Retinal pigment epithelial cell (primary cell): Measurements from ENCODE around the gene CXCL11.
A peak's percentile ranks its signal among the peaks of the same experiment; 100 is the strongest.

ENCODE experiments used
- DNase-seq: peaks from one replicate; pipeline ENCODE4 v3.0.0-alpha.2; 2010; ENCODE audit warnings: low read depth
- H3K4me3 ChIP-seq: 2 replicates; pipeline ENCODE4 v1.5.1; 2011; ENCODE audit warnings: mild to moderate bottlenecking, low read length, control low read depth, moderate library complexity
- CTCF ChIP-seq: conservative IDR thresholded peaks from 2 replicates; pipeline ENCODE4 v1.5.1; 2011; ENCODE audit warnings: low read depth, low read length, control low read depth, inconsistent platforms

CXCL11 gene

GRCh38 chr4:76072760-76073159 lies 36.9 kb upstream of the CXCL11 start:
- no peak overlapping the region for H3K4me3 ChIP-seq
- TF ChIP-seq CTCF, result no peak
- no peak for DNase-seq

- no peak overlapping the region for H3K4me3 ChIP-seq
- no peak for DNase-seq
- peak; percentile 90 for TF ChIP-seq CTCF
These were observed 31.9 kb upstream of the CXCL11 start for GRCh38 chr4:76067652-76068286.

GRCh38 chr4:76066546-76066945 lies 30.7 kb upstream of the CXCL11 start:
- no peak overlapping the region for H3K4me3 ChIP-seq
- DNase-seq, result no peak
- TF ChIP-seq CTCF, result no peak

- TF ChIP-seq CTCF, result no peak
- no peak overlapping the region for H3K4me3 ChIP-seq
- no peak for DNase-seq
These were observed 26.1 kb upstream of the CXCL11 start for GRCh38 chr4:76061982-76062381.

GRCh38 chr4:76061421-76061820 lies 25.6 kb upstream of the CXCL11 start:
- H3K4me3 ChIP-seq, result no peak overlapping the region
- DNase-seq, result no peak
- TF ChIP-seq CTCF, result no peak

- no peak for DNase-seq
- H3K4me3 ChIP-seq, result no peak overlapping the region
- TF ChIP-seq CTCF, result no peak
These were observed 24.6 kb upstream of the CXCL11 start for GRCh38 chr4:76060506-76060905.

- no peak for DNase-seq
These were observed 23.9 kb upstream of the CXCL11 start for GRCh38 chr4:76059750-76060149.

More at GRCh38 chr4:76059750-76060149, 23.9 kb upstream of the CXCL11 start:
- no peak for TF ChIP-seq CTCF
- H3K4me3 ChIP-seq, result no peak overlapping the region
